Measurements from ENCODE around the gene COL6A5. TPM values are rescaled to one million over a fixed set of nuclear protein-coding genes. Genes with fewer than 3 reads are reported as not detected.

COL6A5 gene
- total RNA-seq, 1 experiment from 2014 or later, result not detected

Other genes starting within 250 kb of the COL6A5 start
- not detected for gene COL6A6, start 171.5 kb downstream of the COL6A5 start, total RNA-seq (2021; ENCODE audit: unreplicated experiment)